Keratinocyte (primary cell): ENCODE results near the gene ARID3B.
"Not testable (repeated sequence)": the region's sequence is repeated elsewhere in the genome, so short reads cannot be mapped to it uniquely, and the experiment has no call there.

ENCODE experiments used
- EZH2 ChIP-seq: IDR thresholded peaks from one replicate; pipeline ENCODE4 v1.6.1; 2012; ENCODE audit warnings: inconsistent platforms, mild to moderate bottlenecking, low read length, moderate library complexity
- TF ChIP-seq, protein P1 (sequence below), 3 experiments: IDR thresholded peaks in 1 of 3; conservative IDR thresholded peaks in 1 of 3; optimal IDR thresholded peaks in 1 of 3; 2 replicates in 2 of 3; 3 replicates in 1 of 3; pipeline versions ENCODE3 to v1.5.1; 2011; ENCODE audit warnings: low read length in 3 of 3, mild to moderate bottlenecking in 3 of 3, moderate library complexity in 2 of 3, control low read depth in 1 of 3, inconsistent platforms in 1 of 3; ENCODE audit not compliant: insufficient read depth in 2 of 3; ENCODE audit errors: extremely low read depth in 1 of 3

GRCh38 chr15:74597146-74597705 lies 56.2 kb downstream of the ARID3B start:
- TF ChIP-seq, protein P1, sequence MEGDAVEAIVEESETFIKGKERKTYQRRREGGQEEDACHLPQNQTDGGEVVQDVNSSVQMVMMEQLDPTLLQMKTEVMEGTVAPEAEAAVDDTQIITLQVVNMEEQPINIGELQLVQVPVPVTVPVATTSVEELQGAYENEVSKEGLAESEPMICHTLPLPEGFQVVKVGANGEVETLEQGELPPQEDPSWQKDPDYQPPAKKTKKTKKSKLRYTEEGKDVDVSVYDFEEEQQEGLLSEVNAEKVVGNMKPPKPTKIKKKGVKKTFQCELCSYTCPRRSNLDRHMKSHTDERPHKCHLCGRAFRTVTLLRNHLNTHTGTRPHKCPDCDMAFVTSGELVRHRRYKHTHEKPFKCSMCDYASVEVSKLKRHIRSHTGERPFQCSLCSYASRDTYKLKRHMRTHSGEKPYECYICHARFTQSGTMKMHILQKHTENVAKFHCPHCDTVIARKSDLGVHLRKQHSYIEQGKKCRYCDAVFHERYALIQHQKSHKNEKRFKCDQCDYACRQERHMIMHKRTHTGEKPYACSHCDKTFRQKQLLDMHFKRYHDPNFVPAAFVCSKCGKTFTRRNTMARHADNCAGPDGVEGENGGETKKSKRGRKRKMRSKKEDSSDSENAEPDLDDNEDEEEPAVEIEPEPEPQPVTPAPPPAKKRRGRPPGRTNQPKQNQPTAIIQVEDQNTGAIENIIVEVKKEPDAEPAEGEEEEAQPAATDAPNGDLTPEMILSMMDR (optimal IDR thresholded peaks at IDR 0.05 in 1 of 3, IDR thresholded peaks at IDR 0.05 in 1 of 3, conservative IDR thresholded peaks at IDR 0.05 in 1 of 3; ENCODE audit: extremely low read depth in 1 of 3, insufficient read depth in 2 of 3, low read length in 3 of 3): not testable (repeated sequence)
- not testable (repeated sequence) for TF ChIP-seq EZH2
